ENCODE results near the gene PWP2.
"Not testable (repeated sequence)": the region's sequence is repeated elsewhere in the genome, so short reads cannot be mapped to it uniquely, and the experiment has no call there.

PWP2 gene

DNA sequence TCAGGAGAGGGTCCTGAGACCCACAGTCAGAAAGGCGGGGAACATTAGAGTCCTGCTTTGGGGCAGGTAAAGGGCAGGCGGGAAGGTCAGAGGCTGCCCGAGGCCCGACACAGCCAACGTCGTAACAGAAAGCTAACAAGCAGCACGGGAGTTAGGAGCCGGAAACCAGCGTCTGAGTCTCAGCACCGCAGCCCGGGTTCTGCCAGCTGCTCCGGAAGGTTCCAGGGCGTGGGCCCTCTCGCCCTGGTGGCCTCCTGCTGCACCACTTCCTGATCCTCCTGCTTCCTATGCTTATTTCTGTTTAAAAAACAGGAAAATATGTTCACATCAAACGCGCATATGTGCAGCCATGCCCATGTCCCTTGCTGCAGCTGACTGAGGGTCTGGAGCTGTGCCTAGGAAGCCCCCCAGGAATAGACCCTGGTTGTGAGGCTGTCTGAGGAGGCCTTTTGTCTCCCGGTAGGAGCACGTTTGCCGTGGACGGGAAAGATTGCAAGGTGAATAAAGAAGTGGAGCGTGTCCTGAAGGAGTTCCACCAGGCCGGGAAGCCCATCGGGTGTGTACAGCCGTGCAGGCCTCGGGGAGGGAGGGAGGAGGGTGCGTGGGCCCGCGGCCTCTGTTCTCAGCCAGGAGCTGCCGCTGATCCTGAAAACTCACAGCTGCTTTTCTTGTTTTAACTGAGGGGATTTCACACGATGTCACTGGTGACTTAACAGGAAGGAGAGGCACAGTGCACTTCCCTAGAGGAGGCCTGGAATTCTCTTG is 32.8 kb downstream of the PWP2 start:
- DNase-seq, result not testable (repeated sequence)

- not testable (repeated sequence) for DNase-seq
Measured at GRCh38 chr21:44140552-44140932, 33.3 kb downstream of the PWP2 start.

GRCh38 chr21:44142470-44142869 is 35.3 kb downstream of the PWP2 start:
- DNase-seq, result not testable (repeated sequence)

DNA sequence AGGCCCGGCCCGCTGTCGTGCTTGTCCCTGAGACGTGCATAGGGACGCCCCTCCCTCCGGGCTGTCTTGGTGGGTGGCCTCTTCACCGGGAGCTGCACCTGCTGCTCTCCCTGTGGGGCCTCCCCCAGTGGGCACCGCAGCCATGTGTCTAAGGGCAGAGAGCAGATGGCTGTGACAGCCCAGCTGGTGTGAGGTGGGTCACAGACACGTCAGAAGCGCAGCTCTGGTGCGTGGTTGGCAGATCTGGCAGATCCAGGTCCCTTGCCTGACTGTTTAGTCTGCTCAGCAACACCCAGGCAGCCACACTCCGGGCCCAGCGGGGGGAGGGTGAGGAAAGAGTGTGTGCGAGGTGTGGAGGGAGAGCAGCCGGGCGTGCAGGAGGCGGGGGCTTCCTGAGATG is 36.2 kb downstream of the PWP2 start:
- not testable (repeated sequence) for DNase-seq

- DNase-seq, result not testable (repeated sequence)
Measured at GRCh38 chr21:44143996-44144395, 36.8 kb downstream of the PWP2 start.

GRCh38 chr21:44144784-44145602 is 37.8 kb downstream of the PWP2 start:
- DNase-seq, result not testable (repeated sequence)

GRCh38 chr21:44145616-44146015 is 38.4 kb downstream of the PWP2 start:
- DNase-seq, result not testable (repeated sequence)

DNA sequence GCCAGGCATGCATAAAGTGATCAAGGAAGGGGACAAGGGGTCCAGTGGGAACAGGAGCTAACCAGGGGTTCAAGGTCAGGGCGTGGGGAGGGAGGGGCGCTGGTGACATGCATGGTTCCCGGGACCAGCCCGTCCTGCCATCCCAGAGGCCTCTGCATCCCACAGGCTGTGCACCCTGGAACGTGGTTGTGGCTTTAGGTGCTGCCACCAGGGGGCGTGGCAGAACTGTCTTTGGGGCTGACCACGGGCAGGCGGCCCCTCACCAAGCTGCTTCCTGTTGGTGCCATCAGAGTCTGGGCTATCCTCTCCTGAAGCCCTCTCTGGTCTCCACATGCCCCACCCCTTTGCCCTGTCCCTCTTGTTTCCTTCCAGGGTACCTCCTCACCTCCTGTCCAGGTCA is 39.9 kb downstream of the PWP2 start:
- not testable (repeated sequence) for DNase-seq

DNA sequence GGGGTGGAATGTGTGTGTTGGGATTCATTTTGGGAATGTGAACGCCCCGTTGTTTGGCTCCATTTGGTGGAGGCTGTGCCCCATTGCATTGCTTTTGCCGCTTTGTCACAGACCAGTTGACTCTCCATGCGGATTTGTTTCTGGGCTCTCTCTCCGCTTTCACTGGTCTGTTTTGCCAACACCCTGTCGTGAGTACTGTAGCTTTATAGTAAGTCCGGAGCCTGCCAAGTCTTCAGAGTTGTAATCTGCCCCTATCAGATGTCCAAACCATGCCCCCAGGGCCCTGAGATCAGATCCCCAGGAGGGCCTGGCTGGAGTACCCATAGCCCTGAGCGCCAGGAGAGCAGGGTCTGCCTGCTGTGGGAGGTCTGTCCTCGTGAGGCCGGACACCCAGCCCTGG is 43.1 kb downstream of the PWP2 start:
- DNase-seq, result not testable (repeated sequence)

GRCh38 chr21:44153214-44153888 is 46.2 kb downstream of the PWP2 start:
- not testable (repeated sequence) for DNase-seq

GRCh38 chr21:44153889-44154228 is 46.7 kb downstream of the PWP2 start:
- not testable (repeated sequence) for DNase-seq

- not testable (repeated sequence) for DNase-seq
Measured at GRCh38 chr21:44154816-44155230, 47.6 kb downstream of the PWP2 start.

- DNase-seq, result not testable (repeated sequence)
Measured at GRCh38 chr21:44155231-44155993, 48.2 kb downstream of the PWP2 start.

DNA sequence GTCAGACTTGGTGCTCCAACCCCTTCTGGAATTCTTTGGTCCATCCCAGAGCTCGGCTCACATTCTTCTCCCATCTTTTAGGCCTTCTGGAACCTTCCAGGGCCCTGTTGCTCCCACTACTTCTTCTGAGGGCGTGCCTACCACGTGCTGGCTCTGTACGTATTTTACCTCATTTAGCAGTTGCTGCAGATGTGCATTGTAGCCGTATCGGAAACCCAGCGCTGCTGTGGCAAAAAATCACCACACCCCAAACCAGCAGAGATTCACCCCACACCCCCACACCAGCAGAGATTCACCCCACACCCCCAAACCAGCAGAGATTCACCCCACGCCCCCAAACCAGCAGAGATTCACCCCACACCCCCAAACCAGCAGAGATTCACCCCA is 48.8 kb downstream of the PWP2 start:
- not testable (repeated sequence) for DNase-seq

DNA sequence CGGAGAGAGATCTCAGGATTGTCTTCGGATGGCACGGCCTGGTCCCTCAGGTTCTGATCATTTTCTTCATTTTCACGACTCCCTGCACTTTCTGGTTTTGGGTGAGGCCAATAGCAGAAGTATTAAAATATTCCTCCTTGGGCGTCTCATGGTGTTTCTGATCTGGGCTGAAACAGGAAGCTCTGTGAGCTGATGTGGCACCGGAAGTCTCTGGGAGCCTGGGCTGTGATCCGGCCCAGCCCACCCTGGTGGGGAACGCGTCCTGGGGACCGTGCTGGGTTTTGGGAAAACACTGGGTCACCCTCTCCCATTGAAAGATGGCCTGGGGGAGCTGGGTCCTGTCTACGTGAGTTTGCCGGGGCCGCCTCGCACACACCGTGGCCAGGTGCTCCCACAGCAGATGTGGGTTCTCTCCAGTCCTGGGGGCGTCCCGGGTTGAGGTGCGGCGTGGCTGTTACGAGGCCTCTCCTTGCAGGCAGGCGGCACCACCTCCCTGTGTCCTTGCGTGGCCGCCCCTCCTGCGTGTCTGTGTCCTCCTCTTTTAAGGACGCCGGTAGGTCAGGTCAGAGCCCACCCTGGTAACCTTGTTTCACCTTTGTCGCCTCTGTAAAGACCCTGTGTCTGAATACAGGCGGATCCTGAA is 50.4 kb downstream of the PWP2 start:
- not testable (repeated sequence) for DNase-seq

DNA sequence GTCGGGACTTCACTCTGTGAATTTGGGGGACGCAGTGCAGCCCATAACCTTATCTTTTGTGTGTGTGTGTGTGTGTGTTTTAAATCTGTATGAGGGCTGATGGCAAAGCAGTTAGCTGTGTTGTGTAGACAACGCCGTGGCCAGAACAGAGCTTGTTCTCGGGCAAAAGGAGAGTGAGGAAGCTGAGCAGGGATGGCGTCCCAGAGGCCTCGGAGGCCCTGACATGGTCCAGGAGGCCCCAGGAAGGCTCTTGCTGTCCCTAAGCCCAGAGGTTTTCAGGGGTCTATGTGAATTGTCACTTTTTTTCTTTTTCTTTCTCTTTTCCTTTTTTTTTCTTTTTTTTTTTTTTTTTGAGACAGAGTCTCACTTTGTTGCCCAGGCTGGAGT is 50.9 kb downstream of the PWP2 start:
- DNase-seq, result peak; percentile 0

DNA sequence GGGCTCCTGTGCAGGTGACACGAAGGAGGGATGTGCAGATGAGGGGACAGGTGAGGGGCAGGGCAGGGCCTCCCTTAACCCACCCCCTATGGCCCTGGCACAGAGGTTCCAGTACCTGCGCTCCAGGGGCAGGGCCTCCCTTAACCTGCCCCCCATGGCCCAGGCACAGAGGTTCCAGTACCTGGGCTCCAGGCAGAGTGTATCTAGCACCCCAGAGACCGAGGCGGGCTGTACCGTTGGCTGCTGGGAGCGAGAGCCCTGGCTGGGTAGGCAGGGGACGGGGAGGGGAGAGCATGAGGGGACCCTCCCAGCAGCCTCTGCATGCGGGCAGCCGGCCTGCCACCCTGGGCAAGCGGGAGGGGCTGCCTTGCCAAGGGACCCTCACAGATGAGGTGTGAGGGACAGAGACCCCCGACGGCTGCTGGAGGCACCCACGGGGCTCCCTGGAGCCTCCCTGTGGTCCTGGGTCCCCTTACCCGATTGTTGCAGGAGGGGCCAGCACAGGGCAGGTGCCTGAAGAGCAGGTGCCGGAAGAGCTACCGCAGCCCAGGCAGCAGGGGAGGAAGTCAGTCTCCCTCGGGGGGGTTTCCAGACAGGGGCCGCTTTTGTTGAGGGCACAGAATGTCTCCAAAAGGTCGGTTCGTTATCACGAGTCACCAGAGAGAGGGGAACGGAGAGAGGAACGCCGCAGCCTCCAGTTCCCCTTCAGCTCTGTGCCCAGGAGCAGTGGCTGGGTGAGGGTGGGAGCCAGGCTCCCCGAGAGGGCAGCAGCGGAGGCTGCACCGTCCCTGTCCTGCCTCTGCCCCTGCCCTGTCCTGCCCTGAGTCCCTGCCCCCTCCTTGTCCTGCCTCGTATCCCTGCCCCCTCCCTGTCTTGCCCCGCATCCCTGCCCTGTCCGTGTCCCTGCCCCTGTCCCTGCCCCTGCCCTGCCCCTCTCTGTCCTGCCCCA is 52.4 kb downstream of the PWP2 start:
- DNase-seq, result peak; percentile 44

GRCh38 chr21:44160298-44160672 is 53.1 kb downstream of the PWP2 start:
- DNase-seq, result not testable (repeated sequence)

DNA sequence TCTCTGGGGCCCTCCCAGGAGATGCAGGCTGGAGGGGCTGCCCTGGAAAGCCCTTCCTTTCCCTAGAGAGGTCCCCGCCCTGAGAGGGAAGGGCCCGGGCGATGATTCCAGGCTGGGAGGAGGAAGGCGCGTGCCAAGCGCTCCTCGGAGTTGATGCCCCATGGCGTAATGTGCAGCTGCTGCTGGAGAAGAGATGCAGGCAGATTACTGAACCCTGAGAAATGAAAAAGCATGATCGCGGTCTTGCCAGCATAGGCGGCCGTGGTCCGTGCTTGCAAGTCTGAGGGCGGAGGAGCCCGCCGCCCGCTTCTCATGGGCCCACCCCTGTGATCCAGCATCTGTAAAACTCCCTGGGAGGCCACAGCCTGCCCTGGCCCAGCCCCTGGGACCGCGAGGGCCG is 53.6 kb downstream of the PWP2 start:
- not testable (repeated sequence) for DNase-seq

DNA sequence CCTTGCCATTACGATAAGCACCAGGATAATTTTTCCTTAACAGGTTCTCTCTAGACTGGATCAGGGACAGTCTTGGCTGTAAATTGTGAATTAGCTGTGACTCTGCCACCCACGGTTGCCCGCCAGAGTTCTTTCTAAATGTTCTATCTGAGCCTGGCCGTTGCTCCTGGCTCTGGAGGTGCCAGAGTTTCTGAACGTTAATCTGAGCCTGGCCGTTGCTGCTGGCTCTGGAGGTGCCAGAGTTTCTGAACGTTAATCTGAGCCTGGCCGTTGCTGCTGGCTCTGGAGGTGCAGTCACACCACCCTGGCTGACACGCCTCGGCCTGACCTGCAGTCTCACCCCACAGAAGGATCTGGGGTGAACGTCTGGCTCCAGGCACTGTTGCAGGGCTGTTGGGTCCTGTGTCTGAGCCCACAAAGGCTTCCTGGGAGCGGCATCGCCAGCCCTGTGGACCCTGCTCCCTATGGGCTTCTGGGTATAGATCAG is 56.0 kb downstream of the PWP2 start:
- DNase-seq, result not testable (repeated sequence)

DNA sequence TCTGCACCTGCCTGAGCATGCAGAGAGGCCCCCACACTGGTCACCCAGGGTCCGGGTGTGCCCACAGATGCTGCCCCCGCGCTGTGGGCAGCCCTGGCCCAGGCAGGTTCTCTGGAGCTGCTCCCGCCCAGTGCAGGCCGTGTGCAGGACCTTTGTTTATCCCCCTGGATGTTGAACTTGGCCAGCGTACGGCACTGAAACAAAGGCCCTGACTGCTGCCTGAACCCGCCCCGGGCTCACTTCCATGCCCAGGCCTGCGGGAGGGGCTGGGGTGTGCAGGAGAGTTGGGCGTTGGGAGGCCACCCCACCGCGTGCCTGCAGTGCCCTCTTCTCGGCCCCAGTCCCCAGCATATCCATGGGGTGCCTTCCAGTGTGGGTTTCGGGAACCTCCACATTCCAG is 58.7 kb downstream of the PWP2 start:
- not testable (repeated sequence) for DNase-seq

Measured in hematopoietic multipotent progenitor cell treated with erythropoietin and hydrocortisone succinate and interleukin-3 and kit ligand, for 6 days (in vitro differentiated cells).